HCT116 (cell line): ENCODE data around the gene HSF2BP.
"Not testable (repeated sequence)": the region's sequence is repeated elsewhere in the genome, so short reads cannot be mapped to it uniquely, and the experiment has no call there.

ENCODE experiments used
- CEBPB ChIP-seq: IDR thresholded peaks from 2 replicates; pipeline ENCODE4 v1.6.1; 2012; ENCODE audit warnings: low read depth
- CTCF ChIP-seq, 3 experiments: fragments of 200-600 bp in 1 of 3; sonication (generic) in 1 of 3; IDR thresholded peaks in 2 of 3; conservative IDR thresholded peaks in 1 of 3; 2 replicates each; pipeline ENCODE4 v1.5.1; 2012 to 2017; ENCODE audit warnings: low read depth in 2 of 3, low read length in 2 of 3, antibody characterized with exemption in 1 of 3, borderline replicate concordance in 1 of 3, control low read depth in 1 of 3, mild to moderate bottlenecking in 1 of 3, mixed read lengths in 1 of 3, mixed run types in 1 of 3, moderate library complexity in 1 of 3; ENCODE audit not compliant: insufficient read depth in 1 of 3
- EGR1 ChIP-seq: IDR thresholded peaks from 2 replicates; pipeline ENCODE4 v1.6.1; 2012; ENCODE audit warnings: low read depth
- EZH2 ChIP-seq: fragments of 200-600 bp; sonication (generic); IDR thresholded peaks from 2 replicates; pipeline ENCODE4 v1.6.1; 2017; ENCODE audit warnings: antibody characterized with exemption, mixed run types
- MAX ChIP-seq: IDR thresholded peaks from 2 replicates; pipeline ENCODE4 v1.6.1; 2012
- POLR2A ChIP-seq: IDR thresholded peaks from 2 replicates; pipeline ENCODE4 v1.7.0; 2011; ENCODE audit warnings: borderline replicate concordance; ENCODE audit not compliant: insufficient read depth, insufficient read length; ENCODE audit errors: extremely low read depth
- POLR2AphosphoS5 ChIP-seq: IDR thresholded peaks from 2 replicates; pipeline ENCODE4 v1.6.1; 2011; ENCODE audit warnings: mild to moderate bottlenecking, low read depth, low read length, moderate library complexity
- RAD21 ChIP-seq: IDR thresholded peaks from 2 replicates; pipeline ENCODE4 v1.6.1; 2012; ENCODE audit warnings: low read depth, mild to moderate bottlenecking
- REST ChIP-seq: IDR thresholded peaks from 2 replicates; pipeline ENCODE4 v1.6.1; 2012; ENCODE audit warnings: low read depth
- SIN3A ChIP-seq: IDR thresholded peaks from 2 replicates; pipeline ENCODE4 v1.6.1; 2012; ENCODE audit warnings: low read depth
- SP1 ChIP-seq: IDR thresholded peaks from 2 replicates; pipeline ENCODE4 v1.6.1; 2012; ENCODE audit warnings: low read depth
- SRF ChIP-seq: IDR thresholded peaks from 2 replicates; pipeline ENCODE4 v1.6.1; 2012; ENCODE audit warnings: low read depth
- ZFX ChIP-seq: fragments of 450-650 bp; IDR thresholded peaks from 2 replicates; pipeline ENCODE4 v1.6.1; 2017
- ZNF274 ChIP-seq: fragments of 200-500 bp; sonication (Bioruptor generic); IDR thresholded peaks from 2 replicates; pipeline ENCODE4 v1.6.1; 2014; ENCODE audit warnings: mild to moderate bottlenecking, low read depth, low read length, inconsistent platforms

- TF ChIP-seq MAX; RAD21; SIN3A; POLR2AphosphoS5; CTCF (IDR thresholded peaks at IDR 0.05 in 2 of 3, conservative IDR thresholded peaks at IDR 0.05 in 1 of 3; ENCODE audit: borderline replicate concordance in 1 of 3, insufficient read depth in 1 of 3, low read depth in 2 of 3, low read length in 2 of 3); EGR1; SP1; ZFX; CEBPB; ZNF274; EZH2; SRF; POLR2A; REST: not testable (repeated sequence)
Measured at GRCh38 chr21:43498065-43498464, 161.2 kb downstream of the HSF2BP start.
